Mesothelial cell of epicardium (in vitro differentiated cells): Measurements from ENCODE around the gene MYO15A. TPM values are rescaled to one million over a fixed set of nuclear protein-coding genes. Genes with fewer than 3 reads are reported as not detected.

ENCODE experiments used
- DNase-seq, 2 experiments: peaks; one replicate each; pipeline ENCODE4 v3.0.0; 2021; ENCODE audit warnings: low spot score in 2 of 2; ENCODE audit not compliant: unreplicated experiment in 2 of 2
- H3K27ac Mint-ChIP-seq: 2 replicates; pipeline ENCODE4 v1.8.0; 2021; ENCODE audit warnings: mixed read lengths
- H3K27me3 Mint-ChIP-seq: 2 replicates; pipeline ENCODE4 v1.8.0; 2021; ENCODE audit warnings: low read depth, mixed read lengths
- H3K36me3 Mint-ChIP-seq: 2 replicates; pipeline ENCODE4 v1.8.0; 2021; ENCODE audit warnings: mixed read lengths
- H3K4me1 Mint-ChIP-seq: 2 replicates; pipeline ENCODE4 v1.8.0; 2021; ENCODE audit warnings: mixed read lengths
- H3K4me3 Mint-ChIP-seq: 2 replicates; pipeline ENCODE4 v1.8.0; 2021; ENCODE audit warnings: mild to moderate bottlenecking, moderate library complexity, mixed read lengths
- H3K9me3 Mint-ChIP-seq: 2 replicates; pipeline ENCODE4 v1.8.0; 2021; ENCODE audit warnings: mixed read lengths
- CTCF ChIP-seq: fragments of 200-600 bp; sonication (generic); IDR thresholded peaks from one replicate; pipeline ENCODE4 v1.5.0; 2021; ENCODE audit warnings: antibody characterized with exemption; ENCODE audit not compliant: unreplicated experiment
- total RNA-seq: library from RNA; stranded (reverse); gene quantifications from 3 replicates; pipeline ENCODE4 v1.2.1, GENCODE V29; 2021

The MYO15A gene
- total RNA-seq, 1 donor from 2014 or later = 6.3 TPM

- H3K27me3 Mint-ChIP-seq = peaks cover 3% of the 10 kb centered on the region
- no peaks in the 10 kb centered on the region for H3K36me3 Mint-ChIP-seq
- no peak for TF ChIP-seq CTCF
- peak overlapping the region; percentile 82 for H3K27ac Mint-ChIP-seq
- H3K4me1 Mint-ChIP-seq = peaks cover 17% of the 10 kb centered on the region
- H3K4me3 Mint-ChIP-seq = no peak overlapping the region
- no peak for DNase-seq
- H3K9me3 Mint-ChIP-seq = no peaks in the 10 kb centered on the region
These were observed 31.6 kb upstream of the MYO15A start for GRCh38 chr17:18076936-18077335.

GRCh38 chr17:18079543-18079942, 29.0 kb upstream of the MYO15A start:
- peaks cover 16% of the 10 kb centered on the region for H3K4me1 Mint-ChIP-seq
- no peaks in the 10 kb centered on the region for H3K36me3 Mint-ChIP-seq
- H3K27ac Mint-ChIP-seq = no peak overlapping the region
- no peak for TF ChIP-seq CTCF
- H3K27me3 Mint-ChIP-seq = peaks cover 3% of the 10 kb centered on the region
- no peak overlapping the region for H3K4me3 Mint-ChIP-seq
- H3K9me3 Mint-ChIP-seq = no peaks in the 10 kb centered on the region
- DNase-seq = no peak

DNA sequence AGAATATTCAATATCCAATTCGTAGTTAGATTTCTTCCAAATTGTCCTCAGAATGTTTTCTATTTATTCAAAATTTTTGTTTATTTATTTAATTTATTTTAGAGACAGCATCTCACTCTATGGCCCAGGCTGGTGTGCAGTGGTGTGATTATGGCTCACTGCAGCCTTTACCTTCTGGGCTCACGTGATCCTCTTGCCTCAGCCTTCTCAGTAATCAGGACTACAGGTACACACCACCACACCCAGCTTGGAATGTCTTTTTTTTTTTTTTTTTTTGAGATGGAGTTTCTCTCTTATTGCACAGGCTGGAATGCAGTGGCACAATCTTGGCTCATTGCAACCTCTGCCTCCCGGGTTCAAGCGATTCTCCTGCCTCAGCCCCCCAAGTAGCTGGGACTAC, 24.3 kb upstream of the MYO15A start:
- Mint-ChIP-seq H3K4me3 (no peak overlapping the region), H3K27me3 (peaks cover 1% of the 10 kb centered on the region)
- TF ChIP-seq CTCF = no peak

DNA sequence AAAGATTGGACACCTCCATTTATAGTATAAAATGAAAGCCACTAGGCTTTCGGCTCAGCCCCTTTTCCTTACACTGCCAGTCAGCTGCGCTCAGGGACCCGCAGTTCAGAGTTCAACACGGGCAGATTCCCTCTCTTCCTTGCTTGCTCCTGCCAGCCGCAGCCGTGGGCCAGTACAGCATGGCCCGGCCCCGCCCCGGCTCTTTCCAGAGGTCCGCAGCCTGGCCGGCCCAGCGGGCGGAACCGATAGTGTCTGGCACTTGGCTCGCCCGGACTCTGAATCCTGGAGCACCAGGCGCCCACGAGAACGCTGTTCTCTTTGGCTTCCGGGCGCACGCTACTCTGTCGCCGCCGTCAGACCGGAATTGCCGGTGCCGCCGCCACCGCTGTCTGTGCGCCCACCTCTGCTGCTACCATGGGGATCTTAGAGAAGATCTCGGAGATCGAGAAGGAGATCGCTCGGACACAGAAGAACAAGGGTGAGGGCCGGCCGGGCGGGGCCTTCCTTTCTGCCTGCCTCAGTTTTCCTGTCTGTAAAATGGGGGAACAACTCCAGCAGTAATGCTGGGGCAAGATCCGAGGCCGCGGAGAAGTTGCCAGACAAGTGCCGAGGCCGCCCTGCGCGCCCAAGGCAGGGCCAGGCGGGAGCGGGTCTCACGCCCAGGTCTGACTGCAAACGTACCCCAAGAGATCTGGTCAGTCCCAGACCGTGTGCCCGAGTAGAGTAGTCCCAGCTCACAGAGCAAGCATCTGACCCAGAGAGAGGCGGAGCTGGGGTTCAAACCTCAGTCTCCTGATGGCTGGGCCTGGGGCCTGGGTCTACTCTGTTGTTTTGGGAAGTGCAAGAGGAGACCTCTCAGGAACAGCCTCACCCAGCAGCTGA, 20.7 kb upstream of the MYO15A start, which contains the start of gene DRG2:
Gene DRG2, plus strand, starts transcription at position 339 of the 882 bp plus-strand sequence. Its CDS starts 76 bp downstream, at position 415.
- DNase-seq = peak; percentile 75 to 94
- Mint-ChIP-seq H3K9me3 (no peaks in the 10 kb centered on the region), H3K27ac (peak within 1 kb of the TSS; percentile 98), H3K27me3 (no peaks in the 10 kb centered on the region), H3K4me1 (peaks cover 15% of the 10 kb centered on the region), H3K36me3 (peaks cover 5% of the 10 kb centered on the region), H3K4me3 (peak within 1 kb of the TSS; percentile 99)
- no peak for TF ChIP-seq CTCF

More for the DNA sequence above, 24.3 kb upstream of the MYO15A start:
- Mint-ChIP-seq H3K4me1 (peaks cover 15% of the 10 kb centered on the region), H3K27ac (no peak overlapping the region), H3K9me3 (no peaks in the 10 kb centered on the region), H3K36me3 (no peaks in the 10 kb centered on the region)
- no peak for DNase-seq

- DNase-seq = no peak
- Mint-ChIP-seq H3K27ac (peak overlapping the region; percentile 25), H3K4me1 (peaks cover 15% of the 10 kb centered on the region), H3K36me3 (peaks cover 16% of the 10 kb centered on the region), H3K9me3 (no peaks in the 10 kb centered on the region), H3K27me3 (no peaks in the 10 kb centered on the region), H3K4me3 (peak overlapping the region; percentile 99)
- TF ChIP-seq CTCF = no peak
These were observed 18.9 kb upstream of the MYO15A start for GRCh38 chr17:18089613-18090012.
